HG03521 (cell line): Measurements from ENCODE around the gene GPR17.

Source experiments
- ATAC-seq: cut with Tn5 transposase; IDR thresholded peaks from one replicate; pipeline ENCODE4 v1.9.1; 2021; ENCODE audit warnings: mild to moderate bottlenecking, moderate library complexity; ENCODE audit not compliant: unreplicated experiment

The GPR17 gene

GRCh38 chr2:127629637-127630036, 16.3 kb upstream of the GPR17 start:
- ATAC-seq, result no peak

- ATAC-seq, result no peak
These were observed 15.7 kb upstream of the GPR17 start for GRCh38 chr2:127630096-127630863.

GRCh38 chr2:127630864-127631540, 15.0 kb upstream of the GPR17 start:
- ATAC-seq, result no peak

GRCh38 chr2:127631541-127631996, 14.4 kb upstream of the GPR17 start:
- ATAC-seq, result no peak

GRCh38 chr2:127631997-127632581, 13.9 kb upstream of the GPR17 start:
- ATAC-seq, result no peak

- ATAC-seq, result no peak
These were observed 13.1 kb upstream of the GPR17 start for GRCh38 chr2:127632592-127633489.

- no peak for ATAC-seq
These were observed 12.3 kb upstream of the GPR17 start for GRCh38 chr2:127633556-127634065.

- no peak for ATAC-seq
These were observed 11.8 kb upstream of the GPR17 start for GRCh38 chr2:127634066-127634617.

GRCh38 chr2:127634626-127635379, 11.2 kb upstream of the GPR17 start:
- no peak for ATAC-seq

GRCh38 chr2:127635380-127636237, 10.3 kb upstream of the GPR17 start:
- no peak for ATAC-seq

GRCh38 chr2:127636248-127637235, 9.4 kb upstream of the GPR17 start:
- ATAC-seq, result no peak

- ATAC-seq, result no peak
These were observed 8.7 kb upstream of the GPR17 start for GRCh38 chr2:127637236-127637630.

GRCh38 chr2:127637725-127638252, 8.2 kb upstream of the GPR17 start:
- ATAC-seq, result no peak

- no peak for ATAC-seq
These were observed 7.4 kb upstream of the GPR17 start for GRCh38 chr2:127638361-127639110.

- no peak for ATAC-seq
These were observed 6.9 kb upstream of the GPR17 start for GRCh38 chr2:127639111-127639474.
